Karpas-422 (cell line): ENCODE measurements around the gene RAB39B. TPM values are rescaled to one million over a fixed set of nuclear protein-coding genes. Genes with fewer than 3 reads are reported as not detected.

Experiments used
- small RNA-seq: library from RNA; depleted of rRNA; stranded (forward); fragments of <200 nt; gene quantifications from one replicate; pipeline ENCODE3, GENCODE V24; 2014
- total RNA-seq: library from RNA; depleted of rRNA; stranded (reverse); fragments of >200 nt; shearing (Covaris generic); gene quantifications from 2 replicates; pipeline ENCODE4 v1.2.3, GENCODE V29; 2014; ENCODE audit warnings: low replicate concordance; rRNA removed

Gene RAB39B
- total RNA-seq, 1 experiment from 2014 or later, result 14.3 TPM

Small RNAs within 50 kb of the gene (small RNA-seq; reads per million reads assigned to genes)
- gene AC234781.4, result not detected

Other genes starting within 250 kb of the RAB39B start
- gene F8, start 241.8 kb downstream of the RAB39B start, total RNA-seq, result 3.0 and 4.1 TPM in 2 replicates
- gene FUNDC2, start 237.6 kb downstream of the RAB39B start, total RNA-seq, result 38.9 and 55.2 TPM in 2 replicates
- 15.8 and 36.1 TPM in 2 replicates for gene CMC4, start 193.4 kb downstream of the RAB39B start, total RNA-seq
- gene MTCP1, start 193.4 kb downstream of the RAB39B start, total RNA-seq, result 21.9 and 95.2 TPM in 2 replicates
- gene BRCC3, start 193.0 kb downstream of the RAB39B start, total RNA-seq, result 13.2 and 15.9 TPM in 2 replicates
- gene VBP1, start 48.0 kb downstream of the RAB39B start, total RNA-seq, result 28.8 and 58.4 TPM in 2 replicates
- gene CLIC2, start 70.1 kb upstream of the RAB39B start, total RNA-seq, result 0.07 TPM in 1 of 2 replicates, not detected in the other
- gene F8A2, start 117.6 kb upstream of the RAB39B start, total RNA-seq, result not detected in 2 replicates
- 3.7 and 4.5 TPM in 2 replicates for gene F8A3, start 194.1 kb upstream of the RAB39B start, total RNA-seq